ENCODE results near the gene GLDN. TPM values are rescaled to one million over a fixed set of nuclear protein-coding genes. Genes with fewer than 3 reads are reported as not detected.
A peak's percentile ranks its signal among the peaks of the same experiment; 100 is the strongest.

Gene GLDN
- polyA plus RNA-seq, 2 of the 4 experiments (the other 2 are of a cell fraction), result 0.03 to 0.25 TPM

DNA sequence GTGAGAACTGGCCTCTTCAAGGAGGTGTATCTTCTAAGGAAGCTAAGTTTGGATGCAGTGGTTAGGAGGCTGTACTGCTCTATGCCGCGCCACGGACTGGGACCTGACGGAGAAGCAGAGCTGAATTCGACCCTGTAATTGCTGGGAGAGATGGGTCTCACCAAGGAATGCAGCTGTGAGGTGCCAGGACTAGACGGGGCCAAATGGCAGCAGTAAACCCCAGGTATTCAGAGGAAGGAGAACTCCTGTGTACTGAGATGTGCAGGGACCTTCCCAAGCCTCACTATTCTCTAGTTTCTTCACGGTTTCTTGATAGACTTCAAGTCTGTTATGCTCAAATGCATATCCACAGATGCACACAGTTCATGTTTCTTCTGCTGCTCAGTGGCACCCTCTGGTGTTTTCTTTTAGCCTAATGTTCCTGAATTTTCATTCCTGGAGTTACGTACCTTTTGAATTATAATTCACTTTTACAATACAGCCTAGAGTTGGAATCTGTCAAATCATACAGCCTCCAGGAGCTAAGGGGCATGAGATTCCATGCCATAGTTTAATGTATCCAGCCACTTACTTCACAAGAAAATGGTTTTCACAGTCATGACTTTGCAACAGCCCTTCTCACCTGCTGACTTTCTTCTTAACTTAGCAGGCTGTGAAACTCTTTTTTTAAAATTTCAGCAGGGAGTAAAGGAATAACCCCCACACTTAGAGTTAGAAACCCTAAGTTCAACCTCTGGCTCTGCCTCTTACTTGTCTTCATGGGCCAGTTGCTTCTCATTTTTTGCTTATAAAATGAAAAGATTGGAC, 61.8 kb downstream of the GLDN start:
- TF ChIP-seq, protein P1, sequence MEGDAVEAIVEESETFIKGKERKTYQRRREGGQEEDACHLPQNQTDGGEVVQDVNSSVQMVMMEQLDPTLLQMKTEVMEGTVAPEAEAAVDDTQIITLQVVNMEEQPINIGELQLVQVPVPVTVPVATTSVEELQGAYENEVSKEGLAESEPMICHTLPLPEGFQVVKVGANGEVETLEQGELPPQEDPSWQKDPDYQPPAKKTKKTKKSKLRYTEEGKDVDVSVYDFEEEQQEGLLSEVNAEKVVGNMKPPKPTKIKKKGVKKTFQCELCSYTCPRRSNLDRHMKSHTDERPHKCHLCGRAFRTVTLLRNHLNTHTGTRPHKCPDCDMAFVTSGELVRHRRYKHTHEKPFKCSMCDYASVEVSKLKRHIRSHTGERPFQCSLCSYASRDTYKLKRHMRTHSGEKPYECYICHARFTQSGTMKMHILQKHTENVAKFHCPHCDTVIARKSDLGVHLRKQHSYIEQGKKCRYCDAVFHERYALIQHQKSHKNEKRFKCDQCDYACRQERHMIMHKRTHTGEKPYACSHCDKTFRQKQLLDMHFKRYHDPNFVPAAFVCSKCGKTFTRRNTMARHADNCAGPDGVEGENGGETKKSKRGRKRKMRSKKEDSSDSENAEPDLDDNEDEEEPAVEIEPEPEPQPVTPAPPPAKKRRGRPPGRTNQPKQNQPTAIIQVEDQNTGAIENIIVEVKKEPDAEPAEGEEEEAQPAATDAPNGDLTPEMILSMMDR (IDR thresholded peaks at IDR 0.05), result peak; percentile 63
- TF ChIP-seq SMC3 (IDR thresholded peaks at IDR 0.05) (peak; percentile 62), EHF (CRISPR knock-in tag; IDR thresholded peaks at IDR 0.05) (no peak), RAD21 (conservative IDR thresholded peaks at IDR 0.05 in 1 of 2, IDR thresholded peaks at IDR 0.05 in 1 of 2) (peak; percentile 48 to 57; a peak in 4 of 5 replicates)
- H3K9me3 ChIP-seq, result no peaks in the 10 kb centered on the region
- H3K4me1 ChIP-seq, result no peaks in the 10 kb centered on the region
- ChIA-PET CTCF (interaction anchor here (0.8 to 11.3 kb wide), 42 partner anchors 8 to 271 kb away, joined by 3 to 131 read pairs (median 6); no protein-coding TSS in a partner anchor), POLR2A (no interaction called here)
- H3K27ac ChIP-seq, result no peak overlapping the region
- ATAC-seq (peak; percentile 57 to 80), FAIRE-seq (peak; percentile 88), DNase-seq (ENCODE audit: low read depth in 1 of 2, low spot score in 1 of 2) (peak; percentile 52 to 59)
- no peak overlapping the region for H3K4me3 ChIP-seq
- 26% methylated on average over 8 of the region's 8 CpGs for WGBS (ENCODE audit: missing lambda C conversion rate)
- H3K4me2 ChIP-seq, result no peak overlapping the region

GRCh38 chr15:51403946-51404695, 62.7 kb downstream of the GLDN start:
- ChIA-PET CTCF (interaction anchor here (0.7 to 11.3 kb wide), 31 partner anchors 8 to 272 kb away, joined by 3 to 131 read pairs (median 5); no protein-coding TSS in a partner anchor), POLR2A (no interaction called here)
- no peaks in the 10 kb centered on the region for H3K9me3 ChIP-seq
- no peak overlapping the region for H3K4me2 ChIP-seq
- FAIRE-seq (no peak), ATAC-seq (0 out of 6 replicates have a peak, but pooled peaks of 1 of the 2 experiments have one; percentile 21), DNase-seq (ENCODE audit: low read depth in 1 of 2, low spot score in 1 of 2) (no peak)
- H3K4me1 ChIP-seq, result no peaks in the 10 kb centered on the region
- TF ChIP-seq HDAC2 (IDR thresholded peaks at IDR 0.05) (no peak), KDM1A (IDR thresholded peaks at IDR 0.05; ENCODE audit: low read depth) (no peak), POLR2A (IDR thresholded peaks at IDR 0.05; ENCODE audit: low read length) (no peak), HOXB5 (CRISPR knock-in tag; IDR thresholded peaks at IDR 0.05) (no peak), CBX8 (IDR thresholded peaks at IDR 0.05) (no peak), ZFP36 (IDR thresholded peaks at IDR 0.05; ENCODE audit: borderline replicate concordance, partially characterized antibody) (no peak)
- TF ChIP-seq, protein P2, sequence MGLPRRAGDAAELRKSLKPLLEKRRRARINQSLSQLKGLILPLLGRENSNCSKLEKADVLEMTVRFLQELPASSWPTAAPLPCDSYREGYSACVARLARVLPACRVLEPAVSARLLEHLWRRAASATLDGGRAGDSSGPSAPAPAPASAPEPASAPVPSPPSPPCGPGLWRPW (IDR thresholded peaks at IDR 0.05), result no peak
- 60% methylated on average over 9 of the region's 9 CpGs for WGBS (ENCODE audit: missing lambda C conversion rate)
- no peak overlapping the region for H3K27ac ChIP-seq
- H3K4me3 ChIP-seq, result no peak overlapping the region

- TF ChIP-seq RNF2 (IDR thresholded peaks at IDR 0.05; ENCODE audit: borderline replicate concordance, low read depth), result peak; percentile 55; the same call in 1 of the 2 replicates
- TF ChIP-seq, protein P3, sequence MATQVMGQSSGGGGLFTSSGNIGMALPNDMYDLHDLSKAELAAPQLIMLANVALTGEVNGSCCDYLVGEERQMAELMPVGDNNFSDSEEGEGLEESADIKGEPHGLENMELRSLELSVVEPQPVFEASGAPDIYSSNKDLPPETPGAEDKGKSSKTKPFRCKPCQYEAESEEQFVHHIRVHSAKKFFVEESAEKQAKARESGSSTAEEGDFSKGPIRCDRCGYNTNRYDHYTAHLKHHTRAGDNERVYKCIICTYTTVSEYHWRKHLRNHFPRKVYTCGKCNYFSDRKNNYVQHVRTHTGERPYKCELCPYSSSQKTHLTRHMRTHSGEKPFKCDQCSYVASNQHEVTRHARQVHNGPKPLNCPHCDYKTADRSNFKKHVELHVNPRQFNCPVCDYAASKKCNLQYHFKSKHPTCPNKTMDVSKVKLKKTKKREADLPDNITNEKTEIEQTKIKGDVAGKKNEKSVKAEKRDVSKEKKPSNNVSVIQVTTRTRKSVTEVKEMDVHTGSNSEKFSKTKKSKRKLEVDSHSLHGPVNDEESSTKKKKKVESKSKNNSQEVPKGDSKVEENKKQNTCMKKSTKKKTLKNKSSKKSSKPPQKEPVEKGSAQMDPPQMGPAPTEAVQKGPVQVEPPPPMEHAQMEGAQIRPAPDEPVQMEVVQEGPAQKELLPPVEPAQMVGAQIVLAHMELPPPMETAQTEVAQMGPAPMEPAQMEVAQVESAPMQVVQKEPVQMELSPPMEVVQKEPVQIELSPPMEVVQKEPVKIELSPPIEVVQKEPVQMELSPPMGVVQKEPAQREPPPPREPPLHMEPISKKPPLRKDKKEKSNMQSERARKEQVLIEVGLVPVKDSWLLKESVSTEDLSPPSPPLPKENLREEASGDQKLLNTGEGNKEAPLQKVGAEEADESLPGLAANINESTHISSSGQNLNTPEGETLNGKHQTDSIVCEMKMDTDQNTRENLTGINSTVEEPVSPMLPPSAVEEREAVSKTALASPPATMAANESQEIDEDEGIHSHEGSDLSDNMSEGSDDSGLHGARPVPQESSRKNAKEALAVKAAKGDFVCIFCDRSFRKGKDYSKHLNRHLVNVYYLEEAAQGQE (IDR thresholded peaks at IDR 0.05), result no peak
- H3K27ac ChIP-seq, result no peak overlapping the region
- POLR2A ChIA-PET, result no interaction called here
- no peak overlapping the region for H3K4me3 ChIP-seq
- DNase-seq (ENCODE audit: low read depth in 1 of 2, low spot score in 1 of 2) (no peak), ATAC-seq (no peak), FAIRE-seq (no peak)
- 74% methylated on average over 11 of the region's 11 CpGs for WGBS (ENCODE audit: missing lambda C conversion rate)
- no peaks in the 10 kb centered on the region for H3K4me1 ChIP-seq
- no peaks in the 10 kb centered on the region for H3K9me3 ChIP-seq
- no peak overlapping the region for H3K4me2 ChIP-seq
- CTCF ChIA-PET, result interaction anchor here (0.9 to 11.3 kb wide), 11 partner anchors 10 to 469 kb away, joined by 3 to 131 read pairs (median 5); no protein-coding TSS in a partner anchor
These were observed 64.5 kb downstream of the GLDN start for GRCh38 chr15:51405693-51406523.
